Activated T-helper 1 cell treated with Interleukin-2 at 50 U/mL for 16 hours (primary cell): ENCODE data around the gene KNG1.
A peak's percentile ranks its signal among the peaks of the same experiment; 100 is the strongest.
"Not testable (repeated sequence)": the region's sequence is repeated elsewhere in the genome, so short reads cannot be mapped to it uniquely, and the experiment has no call there.

Source experiments
- DNase-seq: peaks from one replicate; pipeline ENCODE4 v3.0.0-alpha.2; 2020; ENCODE audit warnings: low read depth

Gene KNG1

GRCh38 chr3:186710694-186711093 lies 6.5 kb upstream of the KNG1 start:
- not testable (repeated sequence) for DNase-seq

GRCh38 chr3:186713499-186713898 lies 3.7 kb upstream of the KNG1 start:
- DNase-seq = no peak

GRCh38 chr3:186719945-186720739 lies 3.0 kb downstream of the KNG1 start:
- no peak for DNase-seq

- DNase-seq = no peak
Measured at GRCh38 chr3:186722457-186722856, 5.3 kb downstream of the KNG1 start.

- no peak for DNase-seq
Measured at GRCh38 chr3:186724911-186725310, 7.8 kb downstream of the KNG1 start.

GRCh38 chr3:186732169-186732766 lies 15.1 kb downstream of the KNG1 start:
- DNase-seq = no peak

GRCh38 chr3:186742618-186743380 lies 25.6 kb downstream of the KNG1 start:
- no peak for DNase-seq

- no peak for DNase-seq
Measured at GRCh38 chr3:186743666-186744065, 26.5 kb downstream of the KNG1 start.

GRCh38 chr3:186746008-186746407 lies 28.8 kb downstream of the KNG1 start:
- DNase-seq = no peak

- DNase-seq = no peak
Measured at GRCh38 chr3:186750316-186750715, 33.2 kb downstream of the KNG1 start.

GRCh38 chr3:186751480-186751879 lies 34.3 kb downstream of the KNG1 start:
- DNase-seq = no peak

- DNase-seq = no peak
Measured at GRCh38 chr3:186754006-186754405, 36.8 kb downstream of the KNG1 start.

- no peak for DNase-seq
Measured at GRCh38 chr3:186754871-186755270, 37.7 kb downstream of the KNG1 start.

- DNase-seq = no peak
Measured at GRCh38 chr3:186757214-186757613, 40.1 kb downstream of the KNG1 start.

GRCh38 chr3:186757686-186758220 lies 40.6 kb downstream of the KNG1 start:
- no peak for DNase-seq

GRCh38 chr3:186759231-186759930 lies 42.2 kb downstream of the KNG1 start:
- DNase-seq = no peak

- no peak for DNase-seq
Measured at GRCh38 chr3:186760141-186760833, 43.1 kb downstream of the KNG1 start.

- no peak for DNase-seq
Measured at GRCh38 chr3:186760897-186761447, 43.8 kb downstream of the KNG1 start.

- DNase-seq = no peak
Measured at GRCh38 chr3:186772281-186772694, 55.1 kb downstream of the KNG1 start.

- DNase-seq = peak; percentile 36
Measured at GRCh38 chr3:186772701-186773417, 55.7 kb downstream of the KNG1 start.
